GM13977 (cell line): ENCODE data around the gene TTLL6.
"Not testable (repeated sequence)": the region's sequence is repeated elsewhere in the genome, so short reads cannot be mapped to it uniquely, and the experiment has no call there.

Source experiments
- DNase-seq: peaks from one replicate; pipeline ENCODE4 v3.0.0; 2012; ENCODE audit warnings: low spot score
- CTCF ChIP-seq: IDR thresholded peaks from 2 replicates; pipeline ENCODE4 v1.5.1; 2012; ENCODE audit warnings: mild to moderate bottlenecking, control low read depth; ENCODE audit not compliant: insufficient read depth; ENCODE audit errors: extremely low read depth, missing control alignments
- in situ Hi-C: fragments of 300-500 bp; cut with MboI; formaldehyde crosslinking; loops from one replicate; pipeline ENCODE4 v1.12.0; 2022; ENCODE audit warnings: low sequenced_read_pairs, low pct_unique_long_range_greater_than_20kb, mixed read lengths, inconsistent platforms; ENCODE audit not compliant: unreplicated experiment

Gene TTLL6

GRCh38 chr17:48831549-48831883, 14.5 kb upstream of the TTLL6 start:
- TF ChIP-seq CTCF = no peak
- in situ Hi-C loops = no loop called here
- no peak for DNase-seq

DNA sequence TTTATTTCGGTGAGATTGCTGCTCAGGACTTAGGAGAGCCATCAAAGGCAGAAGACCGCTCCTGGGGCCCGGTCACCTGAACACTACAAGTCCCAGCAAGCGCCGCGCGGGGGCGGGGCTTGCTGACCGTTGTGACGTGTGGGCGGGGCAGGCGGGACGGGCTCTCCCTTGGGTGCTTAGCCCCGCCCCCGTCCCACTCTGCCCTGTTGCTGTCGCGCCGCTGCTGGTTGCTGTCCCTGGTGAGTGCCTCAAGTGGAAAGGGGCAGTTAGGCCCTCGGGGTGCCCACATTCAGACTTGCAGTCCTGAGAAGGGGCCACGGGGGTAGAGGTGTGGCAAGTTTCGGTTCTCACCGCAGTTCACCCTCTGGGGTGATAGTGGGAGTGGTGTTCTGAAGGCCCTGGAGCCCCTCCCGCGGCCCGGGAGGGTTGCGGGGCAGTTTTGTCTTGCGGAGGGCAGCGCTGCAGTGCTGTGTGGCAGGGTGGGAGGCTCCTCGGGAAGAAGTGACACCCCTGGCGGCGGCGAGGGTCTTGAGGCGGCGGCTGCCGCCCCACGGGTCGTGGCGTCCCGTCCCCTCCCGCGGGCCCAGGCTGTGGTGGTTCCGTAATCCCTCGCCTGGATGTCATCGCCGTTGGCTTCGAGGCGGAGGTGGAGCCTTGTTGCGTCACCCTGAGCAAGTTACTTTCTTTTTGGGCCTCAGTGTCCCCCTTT, 14.0 kb upstream of the TTLL6 start, which contains the start of gene CALCOCO2:
CALCOCO2 (plus strand) TSS at position 196 of the 709 bp plus-strand sequence. CDS start 10,673 bp downstream, outside the sequence.
- TF ChIP-seq CTCF = no peak
- in situ Hi-C loops = no loop called here
- DNase-seq = peak; percentile 95

DNA sequence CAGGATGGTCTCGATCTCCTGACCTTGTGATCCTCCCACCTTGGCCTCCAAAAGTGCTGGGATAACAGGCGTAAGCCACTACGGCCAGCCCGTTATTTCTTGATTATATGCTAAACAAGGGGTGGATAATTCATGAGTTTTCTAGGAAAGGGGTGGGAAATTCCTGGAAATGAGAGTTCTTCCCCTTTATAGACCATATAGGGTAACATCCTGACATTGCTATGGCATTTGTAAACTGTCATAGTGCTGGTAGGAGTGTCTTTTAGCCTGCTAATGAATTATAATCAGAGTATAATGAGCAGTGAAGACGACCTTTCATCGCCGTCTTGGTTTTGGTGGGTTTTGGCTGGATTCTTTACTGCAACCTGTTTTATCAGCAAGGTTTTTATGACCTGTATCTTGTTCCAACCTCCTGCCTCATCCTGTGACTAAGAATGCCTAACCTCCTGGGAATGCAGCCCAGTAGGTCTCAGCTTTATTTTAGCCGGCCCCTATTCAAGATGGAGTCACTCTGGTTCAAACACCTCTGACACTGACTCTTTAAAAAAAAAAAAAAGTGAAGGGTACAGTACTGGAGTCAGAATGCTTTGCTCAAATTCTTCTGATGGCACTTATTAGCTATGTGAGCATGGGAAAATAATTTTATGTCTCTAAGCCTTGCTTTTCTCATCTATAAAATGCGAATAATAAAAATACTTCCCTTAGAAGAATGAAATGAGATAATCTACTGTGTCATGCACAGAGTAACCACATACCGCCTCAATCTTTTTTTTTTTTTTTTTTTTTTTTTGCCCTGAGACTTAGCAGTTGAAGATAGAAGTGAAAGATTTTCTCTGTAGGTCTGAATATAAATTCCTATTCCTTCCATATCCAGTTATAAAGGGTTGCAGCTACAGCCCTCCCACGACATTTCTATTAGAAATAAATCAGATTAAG, 8.7 kb upstream of the TTLL6 start:
- TF ChIP-seq CTCF = no peak
- in situ Hi-C loops = no loop called here
- DNase-seq = no peak

GRCh38 chr17:48820936-48821335, 3.9 kb upstream of the TTLL6 start:
- not testable (repeated sequence) for DNase-seq
- in situ Hi-C loops = loop anchor here (25.0 kb wide), 1 partner anchor 216 kb away; no protein-coding TSS in a partner anchor

DNA sequence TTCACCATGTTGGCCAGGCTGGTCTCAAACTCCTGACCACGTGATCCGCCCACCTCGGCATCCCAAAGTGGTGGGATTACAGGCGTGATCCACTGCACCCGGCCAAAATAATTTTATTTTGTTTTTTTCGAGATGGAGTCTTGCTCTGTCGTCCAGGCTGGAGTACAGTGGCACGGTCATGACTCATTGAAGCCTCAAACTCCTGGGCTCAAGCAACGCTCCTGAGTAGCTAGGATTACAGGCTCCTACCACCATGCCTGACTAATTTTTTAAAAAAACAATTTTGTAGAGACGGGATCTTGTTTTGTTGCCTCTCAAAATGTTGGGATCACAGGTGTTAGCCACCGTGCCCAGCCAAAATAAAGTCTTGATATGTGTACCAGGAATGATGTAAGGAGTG, 2.4 kb upstream of the TTLL6 start:
- DNase-seq = no peak
- in situ Hi-C loops = loop anchor here (5.0 to 25.0 kb wide), 2 partner anchors 58 to 218 kb away; no protein-coding TSS in a partner anchor
- TF ChIP-seq CTCF = no peak

DNA sequence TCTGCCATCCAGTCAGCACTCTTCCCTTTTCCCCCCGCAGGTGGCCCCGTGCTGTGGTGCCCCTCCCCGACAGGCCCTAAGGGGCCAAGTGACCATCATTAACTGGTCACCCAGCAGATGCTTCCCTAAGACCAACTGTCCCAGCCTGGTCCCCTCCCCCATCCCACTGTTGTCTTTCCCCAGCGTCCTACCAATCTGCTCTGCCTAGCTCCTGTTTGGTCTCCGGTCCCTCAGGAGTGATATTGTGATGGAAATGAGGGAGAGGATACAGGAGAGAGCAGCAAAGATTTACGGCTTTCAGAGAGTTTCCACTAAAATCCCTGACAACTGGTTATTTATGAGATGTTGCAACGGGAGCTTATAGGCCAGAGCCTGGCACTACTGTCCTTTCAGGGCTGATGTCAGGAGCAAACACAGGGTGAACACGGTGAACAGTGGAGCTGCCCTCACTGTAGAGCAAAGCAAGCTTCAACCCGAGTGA, 1.4 kb upstream of the TTLL6 start:
- in situ Hi-C loops = loop anchor here (5.0 to 25.0 kb wide), 2 partner anchors 59 to 219 kb away; no protein-coding TSS in a partner anchor
- TF ChIP-seq CTCF = no peak
- DNase-seq = no peak
